Activated CD8-positive, alpha-beta memory T cell treated with anti-CD3 and anti-CD28 coated beads, Interleukin-2, amount 50 U/mL, for 4 hours (primary cell): ENCODE measurements around the gene GOLGA8H.
"Not testable (repeated sequence)": the region's sequence is repeated elsewhere in the genome, so short reads cannot be mapped to it uniquely, and the experiment has no call there.

ENCODE experiments used
- DNase-seq: peaks from one replicate; pipeline ENCODE4 v3.0.0-alpha.2; 2020

Gene GOLGA8H, protein sequence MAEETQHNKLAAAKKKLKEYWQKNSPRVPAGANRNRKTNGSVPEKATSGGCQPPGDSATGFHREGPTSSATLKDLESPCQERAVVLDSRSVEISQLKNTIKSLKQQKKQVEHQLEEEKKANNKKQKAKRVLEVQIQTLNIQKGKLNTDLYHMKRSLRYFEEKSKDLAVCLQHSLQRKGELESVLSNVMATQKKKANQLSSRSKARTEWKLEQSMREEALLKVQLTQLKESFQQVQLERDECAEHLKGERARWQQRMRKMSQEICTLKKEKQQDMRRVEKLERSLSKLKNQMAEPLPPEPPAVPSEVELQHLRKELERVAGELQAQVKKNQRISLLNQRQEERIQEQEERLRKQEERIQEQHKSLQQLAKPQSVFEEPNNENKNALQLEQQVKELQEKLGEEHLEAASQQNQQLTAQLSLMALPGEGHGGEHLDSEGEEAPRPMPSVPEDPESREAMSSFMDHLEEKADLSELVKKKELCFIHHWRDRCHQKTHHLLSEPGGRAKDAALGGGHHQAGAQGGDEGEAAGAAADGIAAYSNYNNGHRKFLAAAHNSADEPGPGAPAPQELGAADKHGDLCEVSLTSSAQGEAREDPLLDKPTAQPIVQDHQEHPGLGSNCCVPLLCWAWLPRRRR

DNA sequence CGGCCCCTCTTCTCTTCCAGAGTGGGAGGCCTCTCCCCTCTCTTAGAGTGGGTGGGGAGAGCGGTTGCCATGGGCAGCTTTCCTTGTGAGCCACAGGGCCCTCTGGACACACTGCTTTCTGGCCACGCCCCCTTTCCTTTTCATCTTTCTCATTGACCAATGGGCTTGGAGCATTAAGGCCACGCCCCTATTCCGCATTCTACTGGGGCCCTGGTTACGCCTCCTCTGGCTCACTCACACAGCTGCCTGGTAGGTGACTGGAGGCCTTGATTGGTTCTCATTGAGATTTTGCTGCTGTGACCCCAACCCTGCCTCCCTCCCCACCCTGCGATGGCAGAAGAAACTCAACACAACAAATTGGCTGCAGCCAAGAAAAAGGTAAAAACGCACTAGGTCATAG lies at the start of gene GOLGA8H:
Gene GOLGA8H, plus strand, starts transcription at position 233 of the 400 bp plus-strand sequence. Its CDS starts 98 bp downstream, at position 331.
- DNase-seq: not testable (repeated sequence)

DNA sequence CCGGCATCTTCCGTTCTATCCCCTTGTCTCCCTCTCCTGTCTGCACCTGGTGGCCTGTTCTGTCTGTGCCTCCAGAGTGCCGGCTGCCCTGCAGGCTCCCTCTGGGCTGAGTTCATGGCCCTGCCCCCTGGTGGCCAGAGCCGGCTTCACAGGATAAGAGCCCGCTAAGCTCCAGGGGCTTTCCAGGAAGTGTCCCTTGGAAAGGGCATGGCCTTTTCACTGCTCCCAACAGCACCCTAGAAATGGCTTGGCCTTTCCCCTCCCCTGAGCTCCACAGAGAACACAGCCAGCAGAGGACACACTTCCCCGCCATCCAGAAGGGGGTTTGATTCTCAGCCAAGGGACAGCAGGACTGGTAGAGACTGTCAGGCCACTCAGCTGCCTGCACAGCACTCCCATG lies 36.9 kb upstream of the GOLGA8H start:
- not testable (repeated sequence) for DNase-seq

DNA sequence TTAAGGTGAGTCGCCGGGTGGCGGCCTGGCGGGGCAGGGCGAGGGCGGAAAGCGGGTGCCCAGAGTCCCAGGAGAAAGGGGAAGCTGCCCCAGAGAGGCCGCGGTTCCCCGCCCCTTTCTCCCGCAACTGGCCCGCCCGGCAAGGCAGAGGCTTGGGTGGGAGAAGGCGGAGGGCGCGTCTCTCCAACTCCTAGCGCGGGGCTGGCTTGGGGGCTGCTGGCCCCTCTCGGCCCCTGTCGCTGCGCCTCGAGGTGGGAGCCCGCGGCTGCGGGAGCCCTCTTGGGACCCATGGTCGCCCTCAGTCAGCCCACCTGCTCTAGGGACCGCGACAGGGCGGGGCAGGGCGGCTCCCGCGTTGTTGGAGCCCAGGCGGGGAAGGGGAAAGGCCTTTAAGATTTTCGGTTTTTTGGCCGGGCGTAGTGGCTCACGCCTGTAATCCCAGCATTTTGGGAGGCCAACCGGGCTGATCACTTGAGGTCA lies 30.8 kb upstream of the GOLGA8H start:
- not testable (repeated sequence) for DNase-seq

DNA sequence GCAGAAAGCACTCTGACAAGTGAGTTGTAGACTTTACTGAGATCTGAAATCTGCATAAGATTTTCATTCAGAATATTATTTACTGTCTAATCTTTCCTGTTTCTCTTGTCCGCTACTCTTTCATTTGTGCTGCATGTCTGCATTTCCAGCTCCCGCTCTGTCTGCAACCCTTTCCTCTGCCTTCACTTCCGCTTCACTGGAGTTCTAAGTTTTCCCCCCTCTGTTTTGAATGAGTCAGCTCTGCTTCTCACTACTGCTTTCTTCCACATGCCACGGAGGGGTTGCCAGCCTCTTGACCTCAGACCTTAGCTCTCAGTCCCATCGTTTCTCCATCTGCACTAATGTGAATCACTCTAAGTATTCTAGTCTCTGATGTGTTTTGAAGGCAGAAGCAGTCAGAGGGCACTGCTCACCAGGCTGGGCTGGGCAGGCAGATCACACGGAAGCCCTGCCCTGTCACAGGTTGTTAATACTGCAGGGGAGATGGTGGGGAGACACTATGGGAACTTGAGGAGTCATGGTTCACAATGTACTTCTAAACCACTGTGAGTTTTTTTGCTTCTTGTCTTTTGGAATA lies 24.3 kb upstream of the GOLGA8H start:
- DNase-seq: not testable (repeated sequence)

DNA sequence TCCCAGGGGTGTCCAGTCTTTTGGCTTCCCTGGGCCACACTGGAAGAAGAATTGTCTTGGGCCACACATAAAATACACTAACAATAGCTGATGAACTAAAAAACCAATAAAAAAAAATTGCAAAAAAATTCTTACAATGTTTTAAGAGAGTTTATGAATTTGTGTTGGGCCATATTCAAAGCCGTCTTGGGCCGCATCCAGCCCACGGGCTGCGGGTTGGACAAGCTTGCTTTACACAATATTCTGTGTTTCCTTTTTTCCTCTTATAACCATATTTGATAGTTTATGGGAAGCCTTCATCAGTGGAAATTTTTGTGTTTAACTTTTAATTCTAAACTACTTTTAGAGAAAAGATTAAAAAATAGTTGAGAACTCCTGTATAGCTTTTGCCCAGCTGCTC lies 23.1 kb upstream of the GOLGA8H start:
- DNase-seq: not testable (repeated sequence)

DNA sequence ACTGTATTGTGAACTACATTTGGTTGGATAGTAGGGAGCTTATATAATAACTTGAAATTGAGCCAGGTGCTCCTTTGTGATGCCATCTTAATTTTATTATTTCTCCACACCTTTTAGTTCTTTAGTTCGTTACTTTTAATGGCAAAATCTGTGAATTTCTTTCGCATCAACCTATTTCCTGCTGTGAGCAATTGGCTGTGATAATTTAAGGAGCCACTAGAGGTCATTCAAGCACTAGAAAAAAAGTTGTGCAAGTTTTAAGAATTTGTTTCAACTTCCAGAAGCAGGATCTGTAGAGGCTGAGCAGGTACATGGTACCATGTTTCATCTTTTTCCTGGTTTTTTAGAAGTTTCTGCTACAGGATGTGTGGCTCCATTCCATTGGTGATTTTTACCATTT lies 4.9 kb upstream of the GOLGA8H start:
- DNase-seq: not testable (repeated sequence)

DNA sequence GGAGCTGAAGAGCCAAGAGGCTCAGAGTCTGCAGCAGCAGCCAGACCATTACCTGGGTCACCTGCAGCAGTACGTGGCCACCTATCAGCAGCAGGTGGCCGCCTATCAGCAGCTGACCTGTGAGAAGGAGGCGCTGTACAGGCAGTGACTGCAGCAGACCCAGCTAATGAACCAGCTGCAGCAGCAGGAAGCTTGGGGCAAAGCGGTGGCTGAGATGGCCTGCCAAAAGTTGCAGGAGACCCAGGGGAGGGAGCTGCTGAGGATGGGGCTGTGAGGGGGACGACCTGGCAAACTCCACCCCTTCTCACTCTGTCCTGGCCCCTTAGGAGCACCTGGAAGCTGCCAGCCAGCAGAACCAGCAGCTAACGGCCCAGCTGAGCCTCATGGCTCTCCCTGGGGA lies 8.4 kb downstream of the GOLGA8H start:
- DNase-seq: not testable (repeated sequence)

DNA sequence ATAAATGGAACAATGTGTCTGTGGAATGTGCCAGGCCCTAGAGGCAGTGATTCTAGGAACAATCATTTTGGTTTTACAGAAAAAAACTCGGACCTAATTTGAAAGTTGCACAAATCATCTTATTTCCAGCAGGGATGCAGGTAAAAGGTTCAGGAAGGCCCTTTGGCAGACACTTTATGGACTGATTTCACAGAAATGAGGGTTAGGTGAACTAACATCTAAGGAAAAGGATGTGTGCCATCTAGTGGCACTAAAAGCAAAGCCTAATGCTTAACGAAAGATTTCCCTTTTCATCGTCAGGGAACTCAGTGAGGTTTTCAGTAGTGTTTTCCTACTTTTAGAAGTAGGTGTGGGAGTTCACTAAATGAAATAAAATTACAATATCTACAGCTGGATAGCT lies 17.5 kb downstream of the GOLGA8H start:
- DNase-seq: not testable (repeated sequence)

DNA sequence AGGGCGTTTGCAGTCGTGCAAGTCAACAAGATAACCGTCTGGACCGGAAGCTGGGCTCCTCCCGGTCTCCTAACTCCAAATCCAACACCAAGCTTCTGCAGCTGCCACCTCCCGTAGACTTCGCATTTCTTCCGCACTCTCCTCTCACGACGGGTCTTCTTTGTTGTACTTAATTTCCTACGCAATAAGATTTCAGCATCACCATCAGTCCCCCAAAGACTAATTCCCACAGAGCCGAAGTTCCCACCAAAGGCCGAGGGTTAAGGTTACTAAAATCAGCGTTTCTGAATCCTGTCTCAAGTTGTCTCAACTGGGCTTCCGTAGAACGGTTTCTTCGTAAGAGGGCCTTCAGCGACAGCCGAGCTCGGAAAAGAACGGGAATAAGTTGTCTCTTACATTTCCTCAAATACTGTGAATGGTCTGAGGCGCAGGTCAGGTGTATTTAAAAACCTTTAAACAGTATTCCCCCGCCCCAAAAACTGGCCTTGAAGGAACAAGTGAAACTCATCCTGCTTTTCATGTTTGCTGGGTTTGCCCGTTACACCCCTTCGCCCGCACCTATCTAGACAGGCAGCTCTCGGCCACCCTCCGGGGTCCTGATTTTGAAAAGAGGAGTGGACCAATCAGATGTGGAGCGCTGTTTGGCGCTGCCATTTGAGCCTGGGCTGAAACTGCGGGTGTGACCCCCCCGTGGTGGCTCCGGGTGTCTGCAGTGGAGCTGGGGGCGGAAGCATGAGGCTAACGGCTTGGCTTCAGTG lies 21.8 kb downstream of the GOLGA8H start, which contains the start of gene ARHGAP11B:
Gene ARHGAP11B, plus strand, starts transcription at position 693 of the 758 bp plus-strand sequence.
- peak; percentile 89 for DNase-seq

DNA sequence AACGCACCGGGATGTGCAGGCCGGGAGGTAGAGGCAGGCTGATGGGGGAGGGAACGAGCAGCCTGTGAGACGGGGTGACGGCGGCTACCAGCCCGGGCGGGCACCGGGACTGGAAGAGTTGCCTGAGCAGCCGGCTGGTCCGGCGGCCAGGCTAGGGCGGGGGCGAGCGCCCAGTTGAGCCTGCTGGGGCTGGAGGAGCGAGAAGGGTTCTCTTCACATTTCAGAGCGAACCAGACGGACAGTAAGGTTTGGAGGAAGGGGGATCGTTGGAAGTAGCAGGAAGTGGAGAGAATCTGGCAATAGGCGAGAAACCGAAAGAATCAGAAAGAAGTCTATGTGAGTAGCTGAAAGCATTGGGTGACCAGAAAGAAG lies 22.4 kb downstream of the GOLGA8H start:
- not testable (repeated sequence) for DNase-seq

DNA sequence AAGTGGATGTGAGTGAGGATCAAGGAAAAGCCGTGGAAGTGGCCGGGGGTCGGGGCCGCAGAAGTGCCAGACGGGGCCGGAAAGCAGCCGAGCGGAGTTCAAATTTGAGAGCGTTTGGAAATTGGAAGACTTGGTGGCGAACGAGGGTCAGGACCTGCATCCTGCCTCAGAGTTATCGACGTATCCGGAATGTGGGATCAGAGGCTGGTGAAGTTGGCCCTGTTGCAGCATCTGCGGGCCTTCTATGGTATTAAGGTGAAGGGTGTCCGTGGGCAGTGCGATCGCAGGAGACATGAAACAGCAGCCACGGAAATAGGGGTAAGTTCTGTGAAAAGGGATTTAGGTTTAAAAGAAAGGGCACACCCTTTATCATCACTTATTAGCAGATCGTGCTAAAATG lies 22.8 kb downstream of the GOLGA8H start:
- not testable (repeated sequence) for DNase-seq

DNA sequence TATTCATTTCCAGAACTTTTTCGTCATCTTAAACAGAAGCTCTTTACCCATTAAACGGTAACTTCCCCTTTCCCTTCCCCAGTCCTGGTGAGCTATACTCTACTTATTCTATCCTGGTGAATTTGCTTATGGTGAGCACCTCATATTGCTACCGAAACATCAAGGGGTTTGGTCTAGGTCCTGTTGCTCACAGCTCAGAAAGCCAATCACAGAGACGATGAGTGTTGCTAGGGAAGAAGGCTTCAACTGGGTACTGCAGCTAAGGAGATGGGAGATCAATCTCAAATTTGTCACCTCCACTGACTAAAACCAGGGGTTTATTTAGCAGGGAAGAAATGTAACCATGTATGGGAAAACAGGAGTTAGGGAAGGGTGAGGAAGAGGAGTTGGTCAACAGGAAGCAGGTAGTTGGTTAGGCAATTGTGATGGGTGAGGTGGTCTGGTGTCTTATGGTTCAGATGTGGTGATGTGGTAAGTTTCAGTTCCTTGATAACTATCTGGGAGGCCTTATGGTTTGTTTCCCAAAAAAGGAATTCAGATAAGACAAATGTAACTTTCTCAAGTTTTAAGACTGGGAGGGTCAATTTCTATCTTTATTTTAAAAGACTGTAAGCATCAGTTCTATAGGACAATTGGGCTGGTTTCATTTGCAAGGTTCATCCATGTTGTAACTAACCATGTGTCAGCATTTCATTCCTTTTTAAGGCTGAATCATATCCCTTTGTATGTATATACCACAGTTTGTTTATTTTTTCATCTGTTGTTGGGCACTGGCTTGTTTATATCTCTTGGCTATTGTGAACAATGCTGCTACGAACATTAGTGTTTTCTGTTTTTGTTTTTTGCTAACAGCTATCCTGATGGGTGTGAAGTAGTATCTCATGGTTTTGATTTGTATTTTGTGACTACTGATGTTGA lies 46.4 kb downstream of the GOLGA8H start:
- DNase-seq: no peak

DNA sequence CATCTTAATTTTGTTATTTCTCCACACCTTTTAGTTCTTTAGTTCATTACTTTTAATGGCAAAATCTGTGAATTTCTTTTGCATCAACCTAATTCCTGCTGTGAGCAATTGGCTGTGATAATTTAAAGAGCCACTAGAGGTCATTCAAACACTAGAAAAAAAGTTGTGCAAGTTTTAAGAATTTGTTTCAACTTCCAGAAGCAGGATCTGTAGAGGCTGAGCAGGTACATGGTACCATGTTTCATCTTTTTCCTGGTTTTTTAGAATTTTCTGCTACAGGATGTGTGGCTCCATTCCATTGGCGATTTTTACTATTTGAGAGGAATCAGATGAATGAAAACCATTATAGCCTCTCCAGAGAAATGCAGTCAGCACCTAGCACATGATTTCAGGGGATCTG lies 57.3 kb downstream of the GOLGA8H start:
- not testable (repeated sequence) for DNase-seq
